GM12801 (cell line): ENCODE data around the gene PAFAH1B2.

Source experiments
- CTCF ChIP-seq: IDR thresholded peaks from one replicate; pipeline ENCODE4 v1.5.1; 2011; ENCODE audit warnings: control low read depth; ENCODE audit not compliant: insufficient read length; ENCODE audit errors: extremely low read depth

The PAFAH1B2 gene

GRCh38 chr11:117189941-117190544 is 46.0 kb downstream of the PAFAH1B2 start:
- TF ChIP-seq CTCF = no peak

- no peak for TF ChIP-seq CTCF
Observed at GRCh38 chr11:117191680-117192400, 47.8 kb downstream of the PAFAH1B2 start.

GRCh38 chr11:117192401-117192875 is 48.4 kb downstream of the PAFAH1B2 start:
- no peak for TF ChIP-seq CTCF

- TF ChIP-seq CTCF = no peak
Observed at GRCh38 chr11:117193130-117194020, 49.3 kb downstream of the PAFAH1B2 start.

- no peak for TF ChIP-seq CTCF
Observed at GRCh38 chr11:117194267-117194666, 50.2 kb downstream of the PAFAH1B2 start.

GRCh38 chr11:117195258-117195657 is 51.2 kb downstream of the PAFAH1B2 start:
- TF ChIP-seq CTCF = no peak

- TF ChIP-seq CTCF = no peak
Observed at GRCh38 chr11:117195761-117196160, 51.7 kb downstream of the PAFAH1B2 start.
